ENCODE measurements around the gene GNB1.
A peak's percentile ranks its signal among the peaks of the same experiment; 100 is the strongest.
"Not testable (repeated sequence)": the region's sequence is repeated elsewhere in the genome, so short reads cannot be mapped to it uniquely, and the experiment has no call there.

Gene GNB1

GRCh38 chr1:1890506-1891348 lies at the start of gene GNB1:
Gene GNB1 (minus strand): TSS chr1:1891087. CDS start chr1:1825453, 65,634 bp downstream.
- peak; percentile 64 for DNase-seq (ENCODE audit: low read depth, low spot score)

DNA sequence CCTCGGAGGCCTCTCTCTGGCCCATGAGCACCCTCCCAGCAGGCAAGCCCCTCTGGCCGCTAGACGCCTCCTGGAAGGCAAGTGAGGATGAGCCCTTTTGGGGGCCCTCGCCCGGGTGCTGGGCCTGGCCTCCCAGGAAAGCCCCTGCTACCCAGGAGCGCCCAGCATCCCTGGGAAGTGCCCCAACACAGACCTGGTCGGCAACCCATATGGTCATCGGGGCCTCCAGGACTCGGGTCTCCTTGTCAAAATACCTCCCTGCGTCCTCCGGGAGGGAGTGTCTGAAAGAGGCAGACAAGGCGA lies 49.2 kb upstream of the GNB1 start:
- no peak for DNase-seq (ENCODE audit: low read depth, low spot score)

- no peak for DNase-seq (ENCODE audit: low read depth, low spot score)
Measured at GRCh38 chr1:1939296-1940122, 48.6 kb upstream of the GNB1 start.

DNA sequence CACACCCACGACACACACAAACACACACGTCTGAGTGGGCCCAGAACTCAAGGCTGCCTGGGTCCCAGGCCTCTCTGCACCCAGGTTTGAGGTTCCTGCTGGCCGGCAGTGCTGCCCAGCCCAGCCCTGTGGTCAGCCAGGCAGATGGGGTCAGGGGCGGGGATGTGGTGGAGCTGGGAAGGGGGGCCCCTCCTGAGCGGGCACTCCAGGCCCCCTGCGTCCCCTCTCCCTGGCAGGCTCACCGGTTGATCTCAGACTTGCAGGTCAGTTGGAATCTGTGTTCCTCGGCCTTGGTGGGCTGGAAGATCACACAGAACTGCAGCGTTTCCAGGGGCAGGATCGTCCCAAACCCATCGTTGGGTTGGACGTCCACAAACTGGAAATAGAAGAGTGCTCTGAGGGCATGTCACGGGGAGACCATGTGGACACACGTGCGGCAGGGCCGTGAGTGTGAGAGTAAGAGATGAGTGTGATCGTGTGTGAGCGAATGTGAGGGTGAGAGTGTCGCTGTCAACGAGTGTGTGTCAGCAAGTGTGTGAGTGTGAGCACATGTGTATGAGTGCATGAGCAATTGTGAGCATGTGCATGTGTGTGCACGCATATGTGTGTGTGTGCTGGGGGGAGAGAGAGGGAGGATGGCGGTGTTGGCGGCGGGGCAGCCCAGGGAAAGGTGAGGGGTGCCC lies 47.9 kb upstream of the GNB1 start:
- no peak for DNase-seq (ENCODE audit: low read depth, low spot score)

- DNase-seq (ENCODE audit: low read depth, low spot score): no peak
Measured at GRCh38 chr1:1938276-1938573, 47.3 kb upstream of the GNB1 start.

DNA sequence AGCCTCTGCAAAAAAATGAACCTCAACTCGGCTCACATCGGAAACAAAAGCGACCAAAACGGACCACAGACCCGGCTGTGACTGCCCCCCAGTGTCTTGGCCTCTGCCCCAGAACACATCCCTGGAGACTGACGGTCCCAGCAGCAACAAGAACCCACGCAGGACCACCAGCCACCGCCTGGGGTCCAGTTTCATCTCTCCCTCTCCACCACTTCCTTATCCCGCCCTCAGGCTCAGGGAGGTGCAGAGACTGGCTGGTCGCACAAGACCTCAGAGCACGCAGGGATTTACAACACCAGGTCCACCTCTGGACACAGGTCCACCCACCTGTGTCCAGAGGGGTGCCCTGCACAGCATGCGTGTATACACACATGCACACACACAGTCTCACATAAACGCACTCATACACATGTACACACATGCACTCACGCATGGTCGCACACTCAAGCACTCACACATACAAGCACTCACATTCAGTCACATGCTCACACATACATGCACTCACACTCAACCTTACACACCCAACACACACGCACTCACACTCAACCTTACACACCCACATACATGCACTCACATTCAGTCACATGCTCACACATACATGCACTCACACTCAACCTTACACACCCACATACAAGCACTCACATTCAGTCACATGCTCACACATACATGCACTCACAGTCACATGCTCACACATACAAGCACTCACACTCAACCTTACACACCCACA lies 46.8 kb upstream of the GNB1 start:
- no peak for DNase-seq (ENCODE audit: low read depth, low spot score)

DNA sequence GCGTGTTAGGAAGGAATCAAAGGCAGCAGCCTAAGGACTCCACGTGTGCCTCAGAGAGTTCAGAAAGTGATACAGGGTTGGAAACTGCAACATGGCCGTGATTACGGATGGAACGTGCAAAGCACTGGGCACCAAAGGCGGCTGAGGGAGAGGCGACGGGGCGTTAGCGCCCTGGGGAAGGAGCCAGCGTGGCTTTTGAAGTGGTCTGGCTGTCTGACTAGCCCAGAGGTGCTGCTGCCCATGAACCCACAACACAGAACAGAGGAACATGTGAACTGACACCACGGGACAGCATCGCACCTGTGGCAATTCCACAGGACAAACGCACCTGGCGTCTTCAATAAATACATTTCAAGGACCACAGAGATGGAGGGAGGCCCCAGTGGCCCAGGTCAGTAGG lies 46.2 kb upstream of the GNB1 start:
- no peak for DNase-seq (ENCODE audit: low read depth, low spot score)

GRCh38 chr1:1934848-1935247 lies 44.0 kb upstream of the GNB1 start:
- not testable (repeated sequence) for DNase-seq (ENCODE audit: low read depth, low spot score)

DNA sequence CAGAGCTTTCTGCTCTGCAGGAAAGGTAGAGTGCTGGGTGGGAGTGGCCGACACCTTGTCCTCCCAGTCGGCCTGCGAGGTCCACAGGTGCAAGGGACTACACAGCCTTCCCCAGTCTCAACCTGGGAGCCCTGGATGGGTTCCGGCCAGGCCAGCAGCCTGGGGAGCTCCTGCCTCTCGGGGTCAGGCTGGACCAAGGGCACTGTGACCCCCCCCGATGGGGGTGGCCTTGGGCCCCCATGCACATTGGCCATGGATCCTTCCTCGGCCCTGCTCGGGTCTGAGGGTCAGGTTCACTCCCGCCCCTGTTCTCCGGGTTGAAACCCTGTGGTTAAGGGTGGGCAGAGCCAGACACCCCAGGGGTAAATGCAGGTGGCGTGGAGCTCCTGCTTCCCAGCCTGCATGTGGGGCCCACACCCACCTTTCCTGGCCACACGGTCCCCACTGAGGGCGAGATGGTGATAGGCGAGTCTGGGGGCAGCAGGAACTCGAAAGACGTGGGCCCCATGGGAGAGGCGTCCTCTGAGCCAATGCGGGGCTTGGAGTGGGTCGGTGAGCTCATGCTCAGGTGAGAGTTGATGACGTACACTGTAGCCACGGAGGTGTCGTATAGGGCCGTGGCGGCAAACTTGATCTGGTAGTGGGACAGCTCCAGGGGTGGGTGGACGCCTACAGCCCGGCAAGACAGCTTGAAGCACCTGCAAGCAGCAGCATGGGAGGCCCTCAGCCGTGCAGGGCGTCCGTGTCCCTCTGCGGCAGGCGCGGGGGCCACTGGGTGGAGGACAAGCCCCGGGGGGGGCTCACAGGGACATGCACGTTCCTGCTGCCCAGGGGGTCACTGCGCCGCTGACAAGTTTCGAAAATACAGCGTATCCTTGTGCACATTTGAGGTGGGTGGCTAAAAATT lies 39.0 kb upstream of the GNB1 start:
- no peak for DNase-seq (ENCODE audit: low read depth, low spot score)

GRCh38 chr1:1929102-1929638 lies 38.3 kb upstream of the GNB1 start:
- DNase-seq (ENCODE audit: low read depth, low spot score): no peak

GRCh38 chr1:1928231-1929101 lies 37.6 kb upstream of the GNB1 start:
- no peak for DNase-seq (ENCODE audit: low read depth, low spot score)

DNA sequence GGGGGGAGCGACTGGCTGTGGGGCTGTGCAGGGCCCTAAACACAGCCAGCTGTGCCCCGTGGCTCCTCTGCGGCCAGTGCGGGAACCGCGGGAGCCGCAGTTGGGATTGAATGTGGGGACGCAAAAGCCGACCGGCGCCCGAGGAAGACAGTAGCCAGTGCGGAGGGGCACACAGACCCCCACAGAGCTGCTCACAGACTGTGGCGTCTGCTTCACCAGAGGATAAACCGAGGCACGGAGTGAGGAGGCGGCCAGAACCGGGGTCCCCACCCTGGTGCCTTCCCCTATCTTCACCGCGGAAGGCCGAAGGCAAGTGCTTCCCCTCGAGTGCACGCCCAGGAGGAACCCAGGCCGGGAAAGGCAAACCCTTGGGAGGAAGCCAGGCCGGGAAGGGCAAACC lies 36.9 kb upstream of the GNB1 start:
- no peak for DNase-seq (ENCODE audit: low read depth, low spot score)

DNA sequence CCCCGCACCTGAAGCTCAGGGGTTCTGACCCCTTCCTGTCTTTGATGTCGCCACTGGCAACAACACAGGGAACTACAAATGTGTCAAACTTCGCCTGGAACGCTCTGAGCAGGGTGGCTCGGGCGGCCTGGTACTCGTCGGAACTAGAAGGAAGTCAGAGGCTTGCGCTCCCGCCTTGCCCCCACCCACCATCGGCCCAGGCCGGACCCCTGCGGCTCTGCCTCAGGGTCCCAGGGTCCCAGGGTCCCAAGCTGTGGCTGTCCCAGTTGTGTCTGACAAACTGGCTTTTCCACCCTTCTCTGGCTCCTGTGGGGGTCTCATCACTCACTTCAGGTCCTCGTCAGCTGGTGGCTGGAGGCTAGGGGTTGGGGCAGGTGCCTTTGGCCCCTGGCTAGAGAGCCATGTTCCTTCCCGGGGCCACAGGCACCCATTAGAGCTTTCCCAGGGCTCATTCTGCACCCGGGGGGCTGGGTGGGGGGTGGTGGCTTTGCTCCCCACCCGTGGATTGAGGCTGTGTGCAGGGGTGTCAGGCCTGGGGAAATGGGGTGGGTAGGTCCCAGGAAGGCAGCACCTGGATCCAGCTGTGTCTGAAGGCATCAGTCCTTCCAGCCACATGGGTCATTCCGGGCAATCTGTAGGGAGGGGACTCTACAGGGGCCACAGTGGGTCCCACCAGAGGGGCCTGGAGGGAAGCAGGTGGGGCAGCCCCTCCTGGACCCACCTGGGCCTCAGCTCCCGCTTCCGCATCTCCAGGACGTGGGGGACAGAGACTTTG lies 36.2 kb upstream of the GNB1 start:
- DNase-seq (ENCODE audit: low read depth, low spot score): no peak

GRCh38 chr1:1926346-1926811 lies 35.5 kb upstream of the GNB1 start:
- no peak for DNase-seq (ENCODE audit: low read depth, low spot score)

DNA sequence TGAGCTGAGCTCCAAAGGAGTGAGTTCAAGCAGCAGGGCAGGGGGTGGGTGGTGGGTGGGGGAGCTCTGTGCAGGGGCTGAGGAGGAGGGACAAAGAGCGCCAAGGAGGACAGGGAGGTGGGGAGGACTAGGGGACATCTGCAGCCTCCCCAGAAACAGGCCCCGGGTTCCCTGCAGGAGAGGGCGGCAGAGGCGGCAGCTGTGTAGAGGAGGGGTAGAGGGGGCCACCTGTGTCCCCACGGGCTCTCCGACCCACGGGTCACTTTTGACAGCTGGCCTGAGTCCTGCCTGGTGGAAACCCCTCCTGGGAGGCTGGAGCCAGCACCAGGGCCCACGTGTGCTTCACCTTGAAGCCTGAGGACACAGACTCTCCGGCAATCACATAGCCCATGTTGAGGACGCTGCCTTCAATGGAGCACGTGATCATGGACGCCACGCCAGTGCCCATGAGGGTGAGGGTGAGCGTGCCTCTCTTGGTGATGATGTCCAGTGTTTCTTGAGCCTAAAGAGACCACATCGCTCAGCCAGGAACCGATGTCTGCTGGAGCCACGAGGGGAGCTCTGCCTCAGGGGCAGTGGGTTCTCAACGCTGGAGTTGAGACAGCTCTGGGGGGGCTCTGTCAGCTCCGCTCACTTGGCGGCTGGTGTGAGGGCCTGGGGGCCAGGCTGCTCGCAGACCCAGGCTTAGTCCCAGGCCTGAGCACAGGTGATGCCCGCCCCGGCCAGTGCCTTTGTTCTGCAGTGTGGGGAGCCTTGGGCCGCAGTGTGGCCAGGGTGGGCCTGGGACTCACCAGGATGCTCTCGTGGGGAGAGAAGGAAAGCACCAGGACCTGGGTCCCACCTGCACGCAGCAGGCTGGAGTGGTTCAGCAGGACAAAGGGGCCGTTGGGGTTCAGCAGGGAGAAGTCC lies 34.8 kb upstream of the GNB1 start:
- DNase-seq (ENCODE audit: low read depth, low spot score): no peak

DNA sequence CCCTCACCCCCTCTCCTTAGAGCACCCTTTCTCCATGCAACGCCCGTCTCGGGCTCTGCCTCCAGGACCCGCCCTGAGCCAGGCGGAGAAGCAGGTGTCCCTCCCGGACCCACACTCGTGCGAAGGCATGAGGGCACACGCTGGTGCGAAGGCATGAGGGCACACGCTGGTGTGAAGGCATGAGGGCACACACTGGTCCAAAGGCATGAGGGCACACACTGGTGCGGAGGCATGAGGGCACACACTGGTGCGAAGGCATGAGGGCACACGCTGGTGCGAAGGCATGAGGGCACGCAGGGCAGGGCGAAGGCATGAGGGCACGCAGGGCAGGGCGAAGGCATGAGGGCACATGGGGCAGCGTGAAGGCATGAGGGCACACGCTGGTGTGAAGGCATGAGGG lies 34.0 kb upstream of the GNB1 start:
- DNase-seq (ENCODE audit: low read depth, low spot score): no peak

DNA sequence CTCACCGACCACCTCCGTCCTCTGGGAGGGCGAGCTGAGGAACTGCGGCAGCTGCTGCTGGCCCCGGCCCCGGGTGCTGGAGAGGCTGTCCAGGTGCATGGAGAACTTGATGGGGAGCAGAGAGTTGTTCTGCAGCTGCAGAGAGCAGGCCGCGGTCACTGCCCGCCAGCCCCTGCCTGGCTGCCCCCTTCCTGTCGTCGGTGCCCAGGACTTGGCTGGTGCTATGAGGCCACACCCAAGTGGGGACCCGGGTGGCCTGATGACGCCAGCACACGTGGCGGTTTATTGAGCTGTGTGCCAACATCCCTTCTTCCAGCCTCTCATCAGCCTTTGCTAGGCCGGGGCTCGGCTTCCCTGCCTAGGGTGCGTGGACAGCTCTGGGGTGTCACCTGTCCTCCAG lies 33.5 kb upstream of the GNB1 start:
- DNase-seq (ENCODE audit: low read depth, low spot score): no peak
